ENCODE measurements around the gene ANKRD55.
A peak's percentile ranks its signal among the peaks of the same experiment; 100 is the strongest.
"Not testable (repeated sequence)": the region's sequence is repeated elsewhere in the genome, so short reads cannot be mapped to it uniquely, and the experiment has no call there.

ANKRD55 gene

DNA sequence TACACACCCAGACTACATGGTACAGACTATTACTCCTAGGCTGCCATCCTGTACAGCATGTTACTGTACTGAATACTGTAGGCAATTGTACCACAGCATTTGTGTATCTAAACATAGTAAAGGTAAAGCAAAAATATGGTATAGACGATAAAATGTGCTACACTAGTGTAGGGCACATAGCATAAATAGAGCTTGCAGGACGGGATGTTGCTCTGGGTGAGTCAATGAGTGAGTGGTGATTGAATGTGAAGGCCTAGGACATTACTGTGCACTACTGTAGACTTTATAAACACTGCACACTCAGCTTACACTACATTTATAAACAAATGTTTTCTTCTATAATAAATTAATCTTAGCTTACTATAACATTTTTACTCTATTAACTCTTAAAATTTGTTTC is 25.6 kb downstream of the ANKRD55 start:
- DNase-seq (ENCODE audit: low read depth): no peak
- no peak overlapping the region for H3K4me3 ChIP-seq (ENCODE audit: low read depth, low read length)
- TF ChIP-seq, protein P1, sequence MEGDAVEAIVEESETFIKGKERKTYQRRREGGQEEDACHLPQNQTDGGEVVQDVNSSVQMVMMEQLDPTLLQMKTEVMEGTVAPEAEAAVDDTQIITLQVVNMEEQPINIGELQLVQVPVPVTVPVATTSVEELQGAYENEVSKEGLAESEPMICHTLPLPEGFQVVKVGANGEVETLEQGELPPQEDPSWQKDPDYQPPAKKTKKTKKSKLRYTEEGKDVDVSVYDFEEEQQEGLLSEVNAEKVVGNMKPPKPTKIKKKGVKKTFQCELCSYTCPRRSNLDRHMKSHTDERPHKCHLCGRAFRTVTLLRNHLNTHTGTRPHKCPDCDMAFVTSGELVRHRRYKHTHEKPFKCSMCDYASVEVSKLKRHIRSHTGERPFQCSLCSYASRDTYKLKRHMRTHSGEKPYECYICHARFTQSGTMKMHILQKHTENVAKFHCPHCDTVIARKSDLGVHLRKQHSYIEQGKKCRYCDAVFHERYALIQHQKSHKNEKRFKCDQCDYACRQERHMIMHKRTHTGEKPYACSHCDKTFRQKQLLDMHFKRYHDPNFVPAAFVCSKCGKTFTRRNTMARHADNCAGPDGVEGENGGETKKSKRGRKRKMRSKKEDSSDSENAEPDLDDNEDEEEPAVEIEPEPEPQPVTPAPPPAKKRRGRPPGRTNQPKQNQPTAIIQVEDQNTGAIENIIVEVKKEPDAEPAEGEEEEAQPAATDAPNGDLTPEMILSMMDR (IDR thresholded peaks at IDR 0.05; ENCODE audit: insufficient read depth, low read depth, low read length, missing control alignments): no peak

DNA sequence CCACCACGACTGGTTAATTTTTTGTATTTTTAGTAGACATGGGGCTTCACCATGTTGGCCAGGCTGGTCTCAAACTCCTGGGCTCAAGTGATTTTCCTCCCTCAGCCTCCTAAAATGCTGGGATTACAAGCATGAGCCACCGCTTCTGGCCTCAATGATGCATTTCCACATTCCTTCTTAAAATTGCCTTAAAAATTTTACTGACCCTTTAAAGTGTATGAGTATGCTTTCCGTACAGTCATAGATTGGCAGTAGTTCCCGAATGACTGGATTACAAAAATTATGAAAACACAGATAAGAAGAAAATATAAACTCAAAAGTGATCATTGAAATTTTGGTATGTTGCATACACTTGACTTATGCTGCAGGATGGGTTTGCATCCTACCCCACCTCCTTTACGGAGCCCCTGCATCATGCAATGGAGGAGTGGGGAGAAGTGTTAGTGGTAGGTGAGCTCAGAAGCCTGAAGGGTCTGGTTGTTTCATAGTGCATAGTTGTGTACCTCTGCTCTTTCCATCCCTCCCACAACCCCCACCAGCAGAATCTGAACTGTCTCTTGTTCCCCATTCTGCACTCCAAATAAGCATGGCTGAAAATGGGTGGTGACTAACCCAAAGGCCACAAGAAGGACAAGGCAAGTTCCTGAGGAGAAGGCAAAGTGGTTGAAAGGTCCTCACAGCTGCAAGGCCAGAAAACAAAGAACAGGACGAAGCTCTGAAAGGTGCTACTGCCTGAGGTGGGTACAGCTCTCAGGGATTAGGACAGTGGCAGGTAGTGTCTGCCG is 26.8 kb downstream of the ANKRD55 start:
- no peak for DNase-seq (ENCODE audit: low read depth)
- no peak overlapping the region for H3K4me3 ChIP-seq (ENCODE audit: low read depth, low read length)
- TF ChIP-seq, protein P1 (IDR thresholded peaks at IDR 0.05; ENCODE audit: insufficient read depth, low read depth, low read length, missing control alignments): no peak

DNA sequence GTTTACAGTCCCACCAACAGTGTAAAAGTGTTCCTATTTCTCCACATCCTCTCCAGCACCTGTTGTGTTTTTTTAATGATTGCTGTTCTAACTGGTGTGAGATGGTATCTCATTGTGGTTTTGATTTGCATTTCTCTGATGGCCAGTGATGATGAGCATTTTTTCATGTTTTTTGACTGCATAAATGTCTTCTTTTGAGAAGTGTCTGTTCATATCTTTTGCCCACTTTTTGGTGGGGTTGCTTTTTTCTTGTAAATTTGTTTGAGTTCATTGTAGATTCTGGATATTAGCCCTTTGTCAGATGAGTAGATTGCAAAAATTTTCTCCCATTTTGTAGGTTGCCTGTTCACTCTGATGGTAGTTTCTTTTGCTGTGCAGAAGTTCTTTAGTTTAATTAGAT is 29.2 kb downstream of the ANKRD55 start:
- not testable (repeated sequence) for H3K4me3 ChIP-seq (ENCODE audit: low read depth, low read length); DNase-seq (ENCODE audit: low read depth)

DNA sequence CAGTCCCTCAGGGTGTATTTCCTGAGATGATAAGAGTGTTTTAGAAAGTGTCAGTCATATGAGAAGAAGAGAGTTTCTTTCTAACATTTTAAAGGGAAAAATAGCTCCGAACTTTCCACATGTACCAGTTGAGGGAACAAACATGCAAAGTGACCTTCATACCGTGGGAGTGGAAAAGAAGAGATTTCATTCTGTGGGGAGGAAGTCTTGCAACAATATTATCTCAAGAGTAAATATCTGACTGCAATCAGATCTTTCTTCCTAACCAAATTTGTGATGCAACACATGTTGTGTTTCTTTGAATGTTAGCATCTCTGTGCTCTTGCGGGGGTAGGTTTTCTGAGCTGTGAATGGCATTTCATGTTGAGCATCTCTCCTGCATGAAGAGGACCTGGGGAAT is 30.6 kb downstream of the ANKRD55 start:
- no peak for DNase-seq (ENCODE audit: low read depth)
- H3K4me3 ChIP-seq (ENCODE audit: low read depth, low read length): no peak overlapping the region
- TF ChIP-seq, protein P1 (IDR thresholded peaks at IDR 0.05; ENCODE audit: insufficient read depth, low read depth, low read length, missing control alignments): no peak

DNA sequence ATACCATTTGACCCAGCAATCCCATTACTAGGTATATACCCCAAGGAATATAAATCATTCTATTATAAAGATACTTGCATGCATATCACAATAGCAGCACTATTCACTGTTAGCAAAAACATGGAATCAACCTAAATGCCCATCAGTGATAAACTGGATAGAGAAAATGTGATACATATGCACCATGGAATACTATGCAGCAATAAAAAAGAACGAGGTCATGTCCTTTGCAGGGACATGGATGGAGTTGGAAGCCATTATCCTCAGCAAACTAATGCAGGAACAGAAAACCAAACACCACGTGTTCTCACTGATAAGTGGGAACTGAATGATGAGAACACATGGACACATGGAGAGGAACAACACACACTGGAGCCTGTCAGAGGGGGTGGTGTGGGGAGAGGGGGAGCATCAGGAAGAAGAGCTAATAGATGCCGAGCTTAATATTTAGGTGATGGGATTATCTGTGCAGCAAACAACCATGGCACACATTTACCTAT is 31.3 kb downstream of the ANKRD55 start:
- H3K4me3 ChIP-seq (ENCODE audit: low read depth, low read length); DNase-seq (ENCODE audit: low read depth): not testable (repeated sequence)

DNA sequence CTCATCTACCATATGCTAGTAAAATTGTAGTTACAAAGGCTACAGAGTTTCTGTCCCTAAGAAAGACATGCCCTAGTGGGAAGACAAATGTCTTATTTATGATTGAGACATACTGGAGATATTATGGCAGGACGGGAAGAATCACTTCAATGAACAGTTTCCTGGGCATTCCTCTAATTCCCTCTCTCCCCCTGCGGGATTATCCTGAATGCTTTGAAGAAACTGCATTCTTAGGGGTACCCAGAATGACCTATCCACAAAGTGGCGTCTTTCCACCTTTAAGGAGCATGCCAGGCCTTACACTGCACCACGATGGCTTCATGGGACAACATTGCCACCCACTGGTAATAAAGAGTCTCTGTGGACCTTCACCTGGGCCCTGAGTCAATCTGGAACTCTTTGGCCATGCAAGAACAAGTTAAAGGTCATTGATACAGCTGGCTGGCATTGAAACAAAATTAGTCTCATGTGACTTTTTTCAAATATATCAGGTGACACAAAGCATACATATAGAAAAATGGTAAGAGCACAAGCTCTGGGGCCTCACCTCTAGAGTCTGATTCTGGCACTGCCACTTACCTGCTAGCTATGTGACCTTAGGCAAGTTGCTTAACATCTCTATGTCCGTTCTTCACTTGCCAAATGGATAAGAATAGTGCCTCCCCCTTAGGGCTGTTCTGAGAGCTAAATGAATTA is 32.0 kb downstream of the ANKRD55 start:
- TF ChIP-seq, protein P1 (IDR thresholded peaks at IDR 0.05; ENCODE audit: insufficient read depth, low read depth, low read length, missing control alignments): peak; percentile 69
- no peak overlapping the region for H3K4me3 ChIP-seq (ENCODE audit: low read depth, low read length)

DNA sequence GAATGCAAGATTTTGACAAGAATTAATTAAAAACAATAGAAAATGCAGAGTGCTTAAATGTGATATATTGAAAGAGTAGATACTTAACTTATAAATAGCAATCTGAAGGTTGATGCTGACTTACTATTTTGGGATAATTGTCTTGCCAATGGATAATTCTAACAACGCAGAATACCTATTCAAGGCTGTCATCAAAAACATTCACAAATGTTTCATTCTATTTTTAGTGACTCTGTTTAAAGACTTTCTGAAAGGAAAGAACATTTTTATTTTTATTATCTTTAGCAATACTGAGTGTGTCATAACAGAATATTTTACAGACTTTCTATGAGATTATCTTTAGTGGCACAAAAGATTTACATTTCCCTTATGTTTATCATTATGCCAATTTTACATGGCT is 38.1 kb downstream of the ANKRD55 start:
- no peak overlapping the region for H3K4me3 ChIP-seq (ENCODE audit: low read depth, low read length)
- TF ChIP-seq, protein P1 (IDR thresholded peaks at IDR 0.05; ENCODE audit: insufficient read depth, low read depth, low read length, missing control alignments): no peak
- no peak for DNase-seq (ENCODE audit: low read depth)

More for the DNA sequence above, 32.0 kb downstream of the ANKRD55 start:
- DNase-seq (ENCODE audit: low read depth): peak; percentile 88
